T-helper 1 cell treated with Interleukin-12 subunit alpha and Interleukin-12 subunit beta and Interleukin-4 antibody, amounts not matched to agents 30 ng/mL and 1 ng/mL, for 36 hours (primary cell): ENCODE data around the gene CUBN. TPM values are rescaled to one million over a fixed set of nuclear protein-coding genes. Genes with fewer than 3 reads are reported as not detected.
"Not testable (repeated sequence)": the region's sequence is repeated elsewhere in the genome, so short reads cannot be mapped to it uniquely, and the experiment has no call there.

Experiments used
- intact Hi-C: fragments of 100-400 bp; cut with micrococcal nuclease; formaldehyde crosslinking; loops from one replicate; pipeline ENCODE4 v1.15.1; 2024
- total RNA-seq: library from RNA; stranded (reverse); gene quantifications from 2 replicates; pipeline ENCODE4 v1.2.3, GENCODE V29; 2022

The CUBN gene
- total RNA-seq, 1 donor from 2014 or later, result 1.4 TPM

- intact Hi-C loops, result no loop called here
Observed at GRCh38 chr10:17141504-17142229, 12.1 kb upstream of the CUBN start.

GRCh38 chr10:17140386-17140761 lies 10.8 kb upstream of the CUBN start:
- intact Hi-C loops, result no loop called here

- intact Hi-C loops, result no loop called here
Observed at GRCh38 chr10:17138460-17139042, 8.9 kb upstream of the CUBN start.

- intact Hi-C loops, result no loop called here
Observed at GRCh38 chr10:17134737-17135260, 5.2 kb upstream of the CUBN start.

- intact Hi-C loops, result no loop called here
Observed at GRCh38 chr10:17134282-17134681, 4.7 kb upstream of the CUBN start.

GRCh38 chr10:17128261-17128660 lies 1.4 kb downstream of the CUBN start:
- intact Hi-C loops, result no loop called here

GRCh38 chr10:17126327-17126726 lies 3.3 kb downstream of the CUBN start:
- intact Hi-C loops, result no loop called here

- intact Hi-C loops, result no loop called here
Observed at GRCh38 chr10:17125206-17125893, 4.3 kb downstream of the CUBN start.

GRCh38 chr10:17123961-17124360 lies 5.7 kb downstream of the CUBN start:
- intact Hi-C loops, result no loop called here

- intact Hi-C loops, result no loop called here
Observed at GRCh38 chr10:17122726-17123661, 6.6 kb downstream of the CUBN start.

GRCh38 chr10:17122052-17122451 lies 7.6 kb downstream of the CUBN start:
- intact Hi-C loops, result no loop called here

GRCh38 chr10:17120694-17121093 lies 8.9 kb downstream of the CUBN start:
- intact Hi-C loops, result no loop called here

- intact Hi-C loops, result no loop called here
Observed at GRCh38 chr10:17119845-17120244, 9.8 kb downstream of the CUBN start.

GRCh38 chr10:17116193-17116592 lies 13.4 kb downstream of the CUBN start:
- intact Hi-C loops, result no loop called here

- intact Hi-C loops, result no loop called here
Observed at GRCh38 chr10:17115683-17116082, 13.9 kb downstream of the CUBN start.

- intact Hi-C loops, result not testable (repeated sequence)
Observed at GRCh38 chr10:17114878-17115444, 14.7 kb downstream of the CUBN start.

GRCh38 chr10:17113889-17114540 lies 15.6 kb downstream of the CUBN start:
- intact Hi-C loops, result no loop called here

- intact Hi-C loops, result no loop called here
Observed at GRCh38 chr10:17113346-17113745, 16.3 kb downstream of the CUBN start.

- intact Hi-C loops, result no loop called here
Observed at GRCh38 chr10:17112566-17112965, 17.0 kb downstream of the CUBN start.

- intact Hi-C loops, result no loop called here
Observed at GRCh38 chr10:17109475-17110207, 20.0 kb downstream of the CUBN start.
